RWPE2 (cell line): Measurements from ENCODE around the gene RFX2.

ENCODE experiments used
- ATAC-seq: fragments of 200-7000 bp; cut with Tn5 transposase; 3 replicates; pipeline ENCODE4 v1.9.1; 2021; ENCODE audit warnings: low read depth
- DNase-seq: peaks from one replicate; pipeline ENCODE4 v3.0.0-alpha.2; 2020; ENCODE audit warnings: low spot score
- H3K27ac ChIP-seq: fragments of 450-650 bp; 2 replicates; pipeline ENCODE4 v1.5.1; 2017; ENCODE audit warnings: mild to moderate bottlenecking; ENCODE audit not compliant: poor library complexity, severe bottlenecking
- H3K27me3 ChIP-seq: fragments of 250-450 bp; sonication (Bioruptor Pico); 2 replicates; pipeline ENCODE4 v1.5.1; 2021; ENCODE audit warnings: mild to moderate bottlenecking, moderate library complexity; ENCODE audit not compliant: insufficient read depth, poor library complexity, severe bottlenecking
- H3K36me3 ChIP-seq: fragments of 250-450 bp; sonication (Bioruptor Pico); 2 replicates; pipeline ENCODE4 v1.5.1; 2020; ENCODE audit warnings: low read depth, mild to moderate bottlenecking, moderate library complexity
- H3K4me1 ChIP-seq: fragments of 250-450 bp; sonication (Bioruptor Pico); 2 replicates; pipeline ENCODE4 v1.5.1; 2021; ENCODE audit warnings: mild to moderate bottlenecking, moderate library complexity; ENCODE audit not compliant: insufficient read depth, poor library complexity, severe bottlenecking
- H3K4me3 ChIP-seq: fragments of 250-450 bp; sonication (Bioruptor Pico); 2 replicates; pipeline ENCODE4 v1.5.1; 2021; ENCODE audit warnings: mild to moderate bottlenecking, moderate library complexity; ENCODE audit not compliant: severe bottlenecking
- H3K9me3 ChIP-seq: fragments of 250-450 bp; sonication (Bioruptor Pico); 2 replicates; pipeline ENCODE4 v1.5.1; 2021; ENCODE audit warnings: mild to moderate bottlenecking, moderate library complexity; ENCODE audit not compliant: severe bottlenecking
- CTCF ChIP-seq: fragments of 450-650 bp; IDR thresholded peaks from one replicate; pipeline ENCODE4 v1.5.1; 2017; ENCODE audit warnings: mild to moderate bottlenecking, moderate library complexity; ENCODE audit not compliant: poor library complexity, severe bottlenecking

RFX2 gene

GRCh38 chr19:6100284-6100915, 9.9 kb downstream of the RFX2 start:
- Histone ChIP-seq H3K27ac (no peak overlapping the region), H3K36me3 (no peaks in the 10 kb centered on the region; the same call in 1 of the 2 replicates), H3K27me3 (no peaks in the 10 kb centered on the region), H3K4me1 (peaks cover 49% of the 10 kb centered on the region), H3K9me3 (no peaks in the 10 kb centered on the region), H3K4me3 (no peak overlapping the region)
- no peak for ATAC-seq
- no peak for DNase-seq
- no peak for TF ChIP-seq CTCF

GRCh38 chr19:6099599-6099998, 10.7 kb downstream of the RFX2 start:
- DNase-seq (no peak), ATAC-seq (no peak)
- no peaks in the 10 kb centered on the region for H3K27me3 ChIP-seq
- H3K9me3 ChIP-seq, result no peaks in the 10 kb centered on the region
- no peaks in the 10 kb centered on the region; the same call in 1 of the 2 replicates for H3K36me3 ChIP-seq
- no peak for TF ChIP-seq CTCF
- H3K27ac ChIP-seq, result no peak overlapping the region
- no peak overlapping the region for H3K4me3 ChIP-seq
- peaks cover 44% of the 10 kb centered on the region for H3K4me1 ChIP-seq

- no peak for ATAC-seq
- peaks cover 38% of the 10 kb centered on the region for H3K4me1 ChIP-seq
- TF ChIP-seq CTCF, result no peak
- H3K9me3 ChIP-seq, result no peaks in the 10 kb centered on the region
- no peaks in the 10 kb centered on the region; the same call in 1 of the 2 replicates for H3K36me3 ChIP-seq
- no peak overlapping the region for H3K4me3 ChIP-seq
- DNase-seq, result no peak
- no peak overlapping the region for H3K27ac ChIP-seq
- H3K27me3 ChIP-seq, result no peaks in the 10 kb centered on the region
Measured at GRCh38 chr19:6099033-6099432, 11.3 kb downstream of the RFX2 start.

GRCh38 chr19:6098574-6098973, 11.7 kb downstream of the RFX2 start:
- ATAC-seq, result no peak
- no peak for TF ChIP-seq CTCF
- no peak overlapping the region for H3K27ac ChIP-seq
- peaks cover 34% of the 10 kb centered on the region for H3K4me1 ChIP-seq
- no peak overlapping the region for H3K4me3 ChIP-seq
- H3K9me3 ChIP-seq, result no peaks in the 10 kb centered on the region
- no peaks in the 10 kb centered on the region for H3K27me3 ChIP-seq
- no peak for DNase-seq
- H3K36me3 ChIP-seq, result no peaks in the 10 kb centered on the region; the same call in 1 of the 2 replicates

GRCh38 chr19:6097911-6098310, 12.4 kb downstream of the RFX2 start:
- no peak overlapping the region for H3K27ac ChIP-seq
- no peak for DNase-seq
- no peak for TF ChIP-seq CTCF

More at GRCh38 chr19:6097911-6098310, 12.4 kb downstream of the RFX2 start:
- Histone ChIP-seq H3K4me3 (no peak overlapping the region), H3K36me3 (no peaks in the 10 kb centered on the region; the same call in 1 of the 2 replicates), H3K9me3 (no peaks in the 10 kb centered on the region), H3K4me1 (peaks cover 34% of the 10 kb centered on the region), H3K27me3 (no peaks in the 10 kb centered on the region)
- ATAC-seq, result no peak
